ENCODE measurements around the gene HDAC7. TPM values are rescaled to one million over a fixed set of nuclear protein-coding genes. Genes with fewer than 3 reads are reported as not detected.

The HDAC7 gene
- total RNA-seq, 2 donors from 2014 or later, result 39.5 to 67.7 TPM

DNA sequence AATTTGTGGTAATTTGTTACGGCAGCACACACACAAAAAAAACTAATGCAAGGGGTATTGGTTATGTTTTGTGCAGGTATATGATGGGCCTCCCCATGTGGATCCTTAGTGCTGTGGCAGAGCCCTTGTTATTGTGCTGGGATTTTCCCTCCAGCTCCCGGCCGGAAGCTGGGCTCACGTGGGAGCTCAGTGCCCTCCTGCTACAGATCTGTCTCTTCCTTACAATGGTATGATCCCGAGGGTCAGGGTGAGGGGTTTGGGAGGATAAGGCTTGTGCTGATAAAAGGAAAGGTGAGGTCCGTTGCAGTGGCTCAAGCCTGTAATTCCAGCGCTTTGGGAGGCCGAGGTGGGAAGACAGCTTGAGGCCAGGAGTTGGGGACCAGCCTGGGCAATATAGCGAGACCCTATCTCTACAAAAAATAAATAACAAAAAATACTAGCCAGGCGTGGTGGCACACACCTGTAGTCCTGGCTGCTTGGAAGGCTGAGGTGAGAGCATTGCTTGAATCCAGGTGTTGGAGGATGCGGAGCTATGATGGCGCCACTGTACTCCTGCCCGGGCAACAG lies 47.5 kb downstream of the HDAC7 start:
- DNase-seq (ENCODE audit: low spot score), result no peak
- Histone ChIP-seq H3K27me3 (replicated peaks; ENCODE audit: insufficient read depth) (no peaks in the 10 kb centered on the region), H3K4me3 (no peak overlapping the region), H3K4me1 (replicated peaks) (no peaks in the 10 kb centered on the region), H3K36me3 (no peaks in the 10 kb centered on the region), H3K27ac (no peak overlapping the region), H3K9me3 (no peaks in the 10 kb centered on the region)
- no peak for TF ChIP-seq POLR2AphosphoS5 (IDR thresholded peaks at IDR 0.05)
- 84% methylated on average over 13 of the region's 13 CpGs for WGBS
- intact Hi-C loops (cut with DNase I), result loop anchor here (2.0 kb wide), 1 partner anchor 41 kb away; no protein-coding TSS in a partner anchor

DNA sequence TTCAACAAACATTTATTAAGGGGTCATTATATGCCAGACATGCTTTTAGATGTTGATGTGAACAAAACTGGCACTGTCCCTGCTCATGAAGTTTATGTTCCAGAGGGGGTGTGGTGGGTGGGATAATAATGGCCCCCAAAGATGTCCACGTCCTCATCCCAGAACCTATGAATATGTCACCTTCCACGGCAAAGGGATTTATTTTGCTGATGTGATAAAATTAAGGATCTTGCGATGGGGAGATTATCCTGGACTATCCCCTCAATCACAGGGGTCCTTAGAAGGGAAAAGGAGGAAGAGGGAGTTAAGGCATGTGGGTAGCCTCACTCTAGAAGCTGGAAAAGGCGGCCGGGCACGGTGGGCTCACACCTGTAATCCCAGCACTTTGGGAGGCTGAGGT lies 48.4 kb downstream of the HDAC7 start:
- TF ChIP-seq POLR2AphosphoS5 (IDR thresholded peaks at IDR 0.05) (no peak), POLR2A (IDR thresholded peaks at IDR 0.05) (no peak)
- TF ChIP-seq, protein P1, sequence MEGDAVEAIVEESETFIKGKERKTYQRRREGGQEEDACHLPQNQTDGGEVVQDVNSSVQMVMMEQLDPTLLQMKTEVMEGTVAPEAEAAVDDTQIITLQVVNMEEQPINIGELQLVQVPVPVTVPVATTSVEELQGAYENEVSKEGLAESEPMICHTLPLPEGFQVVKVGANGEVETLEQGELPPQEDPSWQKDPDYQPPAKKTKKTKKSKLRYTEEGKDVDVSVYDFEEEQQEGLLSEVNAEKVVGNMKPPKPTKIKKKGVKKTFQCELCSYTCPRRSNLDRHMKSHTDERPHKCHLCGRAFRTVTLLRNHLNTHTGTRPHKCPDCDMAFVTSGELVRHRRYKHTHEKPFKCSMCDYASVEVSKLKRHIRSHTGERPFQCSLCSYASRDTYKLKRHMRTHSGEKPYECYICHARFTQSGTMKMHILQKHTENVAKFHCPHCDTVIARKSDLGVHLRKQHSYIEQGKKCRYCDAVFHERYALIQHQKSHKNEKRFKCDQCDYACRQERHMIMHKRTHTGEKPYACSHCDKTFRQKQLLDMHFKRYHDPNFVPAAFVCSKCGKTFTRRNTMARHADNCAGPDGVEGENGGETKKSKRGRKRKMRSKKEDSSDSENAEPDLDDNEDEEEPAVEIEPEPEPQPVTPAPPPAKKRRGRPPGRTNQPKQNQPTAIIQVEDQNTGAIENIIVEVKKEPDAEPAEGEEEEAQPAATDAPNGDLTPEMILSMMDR (IDR thresholded peaks at IDR 0.05), result no peak
- intact Hi-C loops (cut with DNase I), result no loop called here
- Histone ChIP-seq H3K4me3 (no peak overlapping the region), H3K9me3 (no peaks in the 10 kb centered on the region), H3K4me1 (replicated peaks) (no peaks in the 10 kb centered on the region), H3K36me3 (no peaks in the 10 kb centered on the region), H3K27ac (no peak overlapping the region), H3K27me3 (replicated peaks; ENCODE audit: insufficient read depth) (no peaks in the 10 kb centered on the region)
- 85% methylated on average over 6 of the region's 6 CpGs for WGBS
- no peak for DNase-seq (ENCODE audit: low spot score)

DNA sequence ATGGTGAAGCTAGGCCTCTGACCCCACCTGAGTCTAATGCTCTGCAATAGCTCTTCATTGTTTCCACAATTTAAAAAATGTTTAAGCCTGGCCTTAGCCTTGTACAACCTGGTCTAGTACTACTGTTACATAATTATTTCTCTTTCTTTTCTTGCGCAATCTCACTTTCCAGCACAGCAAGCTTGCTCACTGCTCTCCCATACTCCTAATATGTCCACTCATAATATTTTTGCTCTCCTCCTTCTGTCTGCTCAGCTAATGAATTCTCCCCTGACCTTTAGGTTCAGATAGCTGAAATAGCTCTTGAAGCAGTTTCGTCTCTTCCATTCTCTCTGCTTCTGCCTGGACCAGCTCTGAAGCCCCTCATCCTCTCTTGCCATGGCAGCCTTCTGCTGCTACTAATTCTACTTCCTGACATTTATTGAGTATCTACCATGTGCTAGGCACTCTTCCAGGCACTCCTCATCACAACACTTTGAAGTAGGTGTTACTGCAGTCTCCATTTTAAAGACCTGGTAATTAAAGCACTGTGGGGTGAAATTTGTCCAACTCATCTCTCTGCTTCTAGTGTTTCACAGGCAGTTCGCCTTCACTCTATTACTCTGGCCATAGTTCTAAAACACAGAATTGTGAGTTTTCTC lies 49.5 kb downstream of the HDAC7 start:
- no peak for TF ChIP-seq POLR2A (IDR thresholded peaks at IDR 0.05)
- no peak for TF ChIP-seq POLR2AphosphoS5 (IDR thresholded peaks at IDR 0.05)
- TF ChIP-seq, protein P1 (IDR thresholded peaks at IDR 0.05), result no peak
- Histone ChIP-seq H3K9me3 (no peaks in the 10 kb centered on the region), H3K4me1 (replicated peaks) (no peaks in the 10 kb centered on the region), H3K4me3 (no peak overlapping the region), H3K27me3 (replicated peaks; ENCODE audit: insufficient read depth) (no peaks in the 10 kb centered on the region), H3K27ac (no peak overlapping the region), H3K36me3 (no peaks in the 10 kb centered on the region)
- WGBS, result 77% methylated on average over 3 of the region's 3 CpGs
- intact Hi-C loops (cut with DNase I), result no loop called here
- no peak for DNase-seq (ENCODE audit: low spot score)

DNA sequence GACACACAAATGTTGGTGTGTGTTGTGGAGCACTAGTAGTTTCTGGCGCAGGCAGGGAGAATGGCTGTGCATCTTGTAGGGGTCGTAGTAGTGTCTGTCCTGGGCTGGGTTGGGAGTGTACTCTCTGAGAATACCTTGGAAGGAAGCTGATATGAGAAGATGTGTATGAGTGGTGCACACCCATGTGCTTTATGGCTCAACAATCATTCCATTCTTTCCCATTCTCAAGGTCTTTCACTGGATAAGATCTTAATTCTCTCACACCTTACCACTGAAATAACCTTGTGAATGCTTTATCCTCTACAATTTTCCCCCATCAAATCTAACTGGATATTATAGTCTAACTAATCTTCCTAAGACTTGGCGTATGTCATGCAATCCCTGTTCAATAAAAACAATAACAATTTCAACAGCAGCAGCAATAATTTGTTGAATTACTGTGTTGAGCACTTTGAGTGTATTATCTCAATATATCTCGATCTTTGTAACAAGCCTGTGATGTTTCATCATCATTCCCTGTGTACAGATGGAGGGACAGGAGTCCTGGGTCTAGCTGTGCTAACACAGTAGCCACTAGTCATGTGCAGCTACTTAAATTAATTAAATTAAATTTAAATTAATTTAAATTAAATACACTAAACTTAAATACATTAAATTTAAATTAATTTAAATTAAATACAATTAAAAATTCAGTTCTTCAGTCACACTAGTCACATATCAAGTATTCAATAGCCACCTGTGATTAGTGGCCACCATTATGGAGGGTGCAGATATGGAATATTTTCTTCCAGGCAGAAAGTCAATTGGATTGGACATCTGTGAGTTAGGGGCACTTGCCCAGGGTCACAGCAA lies 50.2 kb downstream of the HDAC7 start:
- TF ChIP-seq POLR2A (IDR thresholded peaks at IDR 0.05) (no peak), POLR2AphosphoS5 (IDR thresholded peaks at IDR 0.05) (no peak)
- TF ChIP-seq, protein P1 (IDR thresholded peaks at IDR 0.05), result no peak
- intact Hi-C loops (cut with DNase I), result no loop called here

DNA sequence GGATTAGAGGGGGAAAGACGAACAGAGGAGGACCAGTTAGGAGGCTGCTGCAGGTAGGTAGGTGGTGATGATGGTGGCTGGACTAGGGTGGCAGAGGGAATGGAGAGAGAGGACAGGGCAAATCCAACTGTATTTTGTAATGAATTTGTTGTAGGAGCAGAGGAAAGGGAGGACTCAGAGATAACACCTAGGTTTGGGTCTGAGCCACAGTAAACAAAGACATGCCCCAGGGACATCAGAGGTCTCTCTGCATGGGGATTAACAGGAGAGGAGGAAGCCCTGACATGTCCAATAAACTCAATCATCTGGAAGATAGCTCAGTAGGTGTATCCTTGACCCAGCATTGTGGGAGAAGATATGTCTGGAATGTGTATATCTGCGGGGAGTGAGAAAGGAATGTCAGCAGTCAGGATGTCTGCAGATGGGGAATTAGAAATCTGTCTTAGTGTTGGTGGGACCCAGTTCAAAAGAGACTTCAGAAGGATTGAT lies 51.3 kb downstream of the HDAC7 start:
- WGBS, result 35% methylated on average over 2 of the region's 2 CpGs
- Histone ChIP-seq H3K4me3 (no peak overlapping the region), H3K9me3 (no peaks in the 10 kb centered on the region), H3K27me3 (replicated peaks; ENCODE audit: insufficient read depth) (no peaks in the 10 kb centered on the region), H3K36me3 (no peaks in the 10 kb centered on the region), H3K27ac (no peak overlapping the region), H3K4me1 (replicated peaks) (no peaks in the 10 kb centered on the region)
- intact Hi-C loops (cut with DNase I), result no loop called here
- TF ChIP-seq, protein P1 (IDR thresholded peaks at IDR 0.05), result no peak
- TF ChIP-seq POLR2A (IDR thresholded peaks at IDR 0.05) (no peak), POLR2AphosphoS5 (IDR thresholded peaks at IDR 0.05) (no peak)
- DNase-seq (ENCODE audit: low spot score), result no peak

More for the DNA sequence above, 50.2 kb downstream of the HDAC7 start:
- WGBS, result 91% methylated on average over 4 of the region's 4 CpGs
- Histone ChIP-seq H3K36me3 (no peaks in the 10 kb centered on the region), H3K9me3 (no peaks in the 10 kb centered on the region), H3K4me1 (replicated peaks) (no peaks in the 10 kb centered on the region), H3K4me3 (no peak overlapping the region), H3K27ac (no peak overlapping the region), H3K27me3 (replicated peaks; ENCODE audit: insufficient read depth) (no peaks in the 10 kb centered on the region)
- no peak for DNase-seq (ENCODE audit: low spot score)

Data from prostate gland (tissue), 2 donors.